Measurements from ENCODE around the gene SLC44A5.
"Not testable (repeated sequence)": the region's sequence is repeated elsewhere in the genome, so short reads cannot be mapped to it uniquely, and the experiment has no call there.

Gene SLC44A5

GRCh38 chr1:75520862-75521475 lies 89.9 kb downstream of the SLC44A5 start:
- no peak for DNase-seq (ENCODE audit: low read depth)

- DNase-seq (ENCODE audit: low read depth), result no peak
Observed at GRCh38 chr1:75519651-75520427, 91.1 kb downstream of the SLC44A5 start.

GRCh38 chr1:75518686-75519085 lies 92.2 kb downstream of the SLC44A5 start:
- DNase-seq (ENCODE audit: low read depth), result no peak

- no peak for DNase-seq (ENCODE audit: low read depth)
Observed at GRCh38 chr1:75514270-75514669, 96.6 kb downstream of the SLC44A5 start.

DNA sequence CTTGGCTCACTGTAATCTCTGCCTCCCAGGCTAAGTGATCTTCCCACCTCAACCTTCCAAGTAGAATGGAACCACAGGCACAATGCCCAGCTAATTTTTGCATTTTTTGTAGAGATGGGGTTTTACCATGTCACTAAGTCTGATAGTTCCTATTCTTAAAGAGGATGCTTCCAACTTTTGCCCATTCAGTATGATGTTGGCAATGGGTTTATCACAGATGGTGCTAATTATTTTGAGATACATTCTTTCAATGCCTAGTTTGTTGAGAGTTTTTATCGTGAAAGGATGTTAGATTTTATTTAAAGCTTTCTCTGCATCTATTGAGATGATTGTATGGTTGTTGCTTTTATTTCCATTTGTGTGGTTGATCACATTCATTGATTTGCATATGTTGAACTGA lies 103.9 kb downstream of the SLC44A5 start:
- no peak for DNase-seq (ENCODE audit: low read depth)

- DNase-seq (ENCODE audit: low read depth), result no peak
Observed at GRCh38 chr1:75503221-75503974, 107.5 kb downstream of the SLC44A5 start.

GRCh38 chr1:75502776-75503175 lies 108.1 kb downstream of the SLC44A5 start:
- DNase-seq (ENCODE audit: low read depth), result no peak

GRCh38 chr1:75501577-75502295 lies 109.2 kb downstream of the SLC44A5 start:
- no peak for DNase-seq (ENCODE audit: low read depth)

DNA sequence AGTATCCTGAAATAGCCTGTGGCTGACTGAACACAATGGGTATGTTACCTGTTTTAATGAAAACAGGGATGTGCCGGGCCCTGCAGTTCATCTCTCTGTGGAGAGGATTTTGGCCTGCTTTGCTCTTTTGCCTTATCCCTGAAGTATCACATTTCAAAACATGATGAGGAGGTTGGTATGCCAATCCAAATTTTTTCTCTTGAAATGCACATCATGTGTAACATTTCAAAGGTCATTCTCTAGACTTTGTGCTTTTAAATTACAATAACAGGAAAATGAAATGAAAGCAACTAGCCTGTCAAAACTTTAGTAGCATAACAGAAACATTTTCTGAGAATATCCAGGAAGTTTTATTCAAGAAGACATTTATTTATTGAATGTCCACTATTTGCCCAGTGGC lies 118.9 kb downstream of the SLC44A5 start:
- no peak for DNase-seq (ENCODE audit: low read depth)

DNA sequence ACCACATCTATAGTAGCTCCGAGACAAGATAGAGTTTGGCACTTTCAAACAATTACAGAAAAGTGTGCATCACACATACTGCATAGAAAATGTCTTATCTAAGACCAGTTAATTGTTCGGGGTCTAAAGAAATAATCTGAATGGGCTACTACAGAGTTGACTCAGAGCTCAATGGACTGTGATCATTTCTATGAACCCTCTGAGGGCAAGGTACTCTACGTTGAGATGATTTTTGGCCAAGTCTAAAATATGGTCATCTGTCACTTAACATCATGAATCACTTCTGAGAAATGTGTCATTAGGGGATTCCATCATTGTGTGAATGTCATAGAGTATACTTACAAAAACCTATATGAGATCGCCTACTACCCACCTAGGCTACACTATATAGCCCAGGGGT lies 123.5 kb downstream of the SLC44A5 start:
- no peak for DNase-seq (ENCODE audit: low read depth)

DNA sequence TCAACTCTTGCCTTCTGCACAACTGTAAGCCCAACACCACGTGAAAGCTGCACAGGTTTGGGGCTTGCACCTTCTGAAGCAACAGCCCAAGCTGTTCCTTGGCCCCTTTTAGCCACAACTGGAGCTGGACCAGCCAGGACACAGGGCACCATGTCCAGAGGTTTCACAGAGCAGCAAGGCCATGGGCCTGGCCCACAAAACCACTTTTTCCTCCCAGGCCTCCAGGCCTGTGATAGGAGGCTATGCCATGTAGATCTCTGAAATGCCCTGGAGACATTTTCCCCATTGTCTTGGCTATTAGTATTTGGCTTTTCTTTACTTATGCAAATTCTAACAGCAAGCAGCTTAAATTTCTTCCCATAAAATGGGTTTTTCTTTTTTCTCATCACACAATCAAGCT lies 126.1 kb downstream of the SLC44A5 start:
- no peak for DNase-seq (ENCODE audit: low read depth)

DNA sequence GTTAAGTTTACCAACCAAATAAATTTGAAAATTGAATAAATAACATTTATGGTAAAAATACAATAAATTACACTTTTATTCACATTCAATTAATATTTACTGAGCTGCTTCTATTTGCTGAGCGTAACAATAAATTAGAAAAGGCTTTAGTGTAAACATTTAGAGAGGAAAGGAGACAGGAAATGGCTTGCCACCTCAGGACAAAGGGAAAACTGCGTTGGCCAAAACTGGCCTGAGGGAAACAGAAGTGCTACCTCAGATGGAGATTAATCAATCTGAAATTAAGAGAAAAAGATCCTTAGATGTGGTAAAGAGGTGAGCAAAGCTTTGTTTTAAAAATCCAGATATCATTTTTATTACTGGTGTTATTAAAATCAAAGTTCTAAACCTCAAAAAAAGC lies 128.0 kb downstream of the SLC44A5 start:
- DNase-seq (ENCODE audit: low read depth), result no peak

- not testable (repeated sequence) for DNase-seq (ENCODE audit: low read depth)
Observed at GRCh38 chr1:75476486-75476885, 134.4 kb downstream of the SLC44A5 start.

DNA sequence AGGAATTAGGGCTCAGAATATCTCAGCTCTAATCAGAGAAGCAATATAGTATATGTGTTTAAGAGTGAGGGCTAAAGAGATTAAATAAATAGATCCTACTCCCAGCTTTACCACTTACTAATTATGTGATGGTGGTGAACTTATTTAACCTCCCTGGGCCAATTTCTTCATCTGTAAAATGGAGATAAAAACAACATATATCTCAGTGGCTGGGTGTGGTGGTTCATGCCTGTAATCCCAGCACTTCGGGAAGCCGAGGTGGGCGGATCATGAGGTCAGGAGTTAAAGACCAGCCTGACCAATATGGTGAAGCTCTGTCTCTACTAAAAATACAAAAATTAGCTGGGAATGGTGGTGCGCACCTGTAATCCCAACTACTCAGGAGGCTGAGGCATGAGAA lies 135.2 kb downstream of the SLC44A5 start:
- DNase-seq (ENCODE audit: low read depth), result no peak

GRCh38 chr1:75472971-75473603 lies 137.8 kb downstream of the SLC44A5 start:
- no peak for DNase-seq (ENCODE audit: low read depth)

- no peak for DNase-seq (ENCODE audit: low read depth)
Observed at GRCh38 chr1:75472089-75472970, 138.6 kb downstream of the SLC44A5 start.

- no peak for DNase-seq (ENCODE audit: low read depth)
Observed at GRCh38 chr1:75471252-75471651, 139.7 kb downstream of the SLC44A5 start.

DNA sequence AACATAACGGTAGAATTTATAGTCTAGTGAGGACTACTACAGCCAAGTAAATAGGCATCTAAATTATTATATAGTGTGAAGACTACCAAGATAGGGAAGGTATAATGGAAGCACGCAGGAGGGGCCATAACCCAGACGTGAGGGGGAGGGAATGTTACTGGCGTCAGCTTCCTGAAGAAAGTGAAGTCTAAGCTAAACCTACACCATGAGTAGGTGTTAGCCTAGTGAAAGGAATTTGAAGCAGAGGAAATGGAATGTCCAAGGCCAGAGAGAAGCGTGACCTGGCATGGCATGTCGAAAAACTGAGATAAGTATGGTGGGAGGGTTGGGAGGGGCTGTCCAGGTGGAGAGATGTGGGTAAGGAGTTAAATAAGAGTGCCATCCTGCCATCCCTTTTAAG lies 140.5 kb downstream of the SLC44A5 start:
- DNase-seq (ENCODE audit: low read depth), result no peak

- DNase-seq (ENCODE audit: low read depth), result no peak
Observed at GRCh38 chr1:75469586-75470173, 141.2 kb downstream of the SLC44A5 start.

DNA sequence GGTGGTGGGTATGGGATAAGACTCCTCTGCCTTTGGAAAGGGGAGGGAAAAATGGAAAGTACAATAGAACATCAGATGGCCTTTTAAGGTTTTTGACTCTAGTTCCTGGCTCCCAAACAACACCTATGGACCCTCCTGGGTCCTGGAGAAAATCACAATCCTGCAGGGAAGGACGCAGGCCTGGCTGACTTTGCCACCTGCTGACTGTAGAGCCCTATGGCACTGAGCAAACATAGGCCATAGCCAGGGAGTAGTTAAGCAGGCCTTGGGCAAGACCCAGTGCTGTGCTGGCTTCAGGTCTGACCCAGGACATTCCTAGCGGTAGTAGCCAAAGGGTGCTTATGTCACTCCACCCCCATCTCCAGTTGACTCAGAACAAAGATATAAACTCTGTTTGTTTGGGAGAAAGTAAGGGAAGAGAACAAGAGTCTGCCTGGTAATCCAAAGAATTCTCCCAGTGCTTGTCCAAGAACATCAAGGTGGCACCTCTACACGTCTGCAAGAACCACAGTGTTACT lies 149.0 kb downstream of the SLC44A5 start:
- no peak for DNase-seq (ENCODE audit: low read depth)
